Panc1 (cell line): ENCODE results near the gene ONECUT1. TPM values are rescaled to one million over a fixed set of nuclear protein-coding genes. Genes with fewer than 3 reads are reported as not detected.

Source experiments
- ATAC-seq: fragments of 200-7000 bp; cut with Tn5 transposase; 2 replicates; pipeline ENCODE4 v1.9.1; 2020; ENCODE audit warnings: mild to moderate bottlenecking, moderate library complexity
- BruUV-seq: library from RNA; stranded (reverse); fragments of 400-500 nt; replicated peaks from 2 replicates; lab custom pipeline; 2021; lab: Mats Ljungman, UMichigan
- CTCF ChIA-PET: fragments of 300-600 bp; sonication (Branson Sonifier 250); formaldehyde crosslinking; loops from one replicate; lab custom pipeline; 2022; ENCODE audit warnings: antibody characterized with exemption; lab: Charles Lee
- POLR2A ChIA-PET: fragments of 300-600 bp; sonication (Branson Sonifier 250); formaldehyde crosslinking; loops from one replicate; lab custom pipeline; 2022; ENCODE audit warnings: antibody characterized with exemption; lab: Charles Lee
- DNase-seq: peaks from one replicate; pipeline ENCODE4 v3.0.0-alpha.2; 2010; ENCODE audit warnings: low read depth, low spot score
- H3K27ac ChIP-seq: 2 replicates; pipeline ENCODE4 v1.5.1; 2011; ENCODE audit warnings: mild to moderate bottlenecking, low read length, inconsistent platforms
- H3K27me3 ChIP-seq: fragments of 200-500 bp; sonication (Bioruptor generic); 2 replicates; pipeline ENCODE4 v1.6.0; 2014; ENCODE audit warnings: low read length, inconsistent platforms; ENCODE audit not compliant: control insufficient read depth, insufficient read depth
- H3K36me3 ChIP-seq: fragments of 200-500 bp; sonication (Bioruptor generic); 2 replicates; pipeline ENCODE4 v1.5.1; 2014; ENCODE audit warnings: inconsistent platforms, mild to moderate bottlenecking, low read length, moderate library complexity; ENCODE audit not compliant: control insufficient read depth, insufficient read depth
- H3K4me1 ChIP-seq: 2 replicates; pipeline ENCODE4 v1.5.1; 2011; ENCODE audit warnings: inconsistent platforms, mild to moderate bottlenecking, low read length, moderate library complexity; ENCODE audit not compliant: control insufficient read depth, insufficient read depth
- H3K4me3 ChIP-seq, 2 experiments: 2 replicates each; pipeline ENCODE4 v1.5.1; 2011 to 2012; ENCODE audit warnings: low read depth in 2 of 2, low read length in 2 of 2, mild to moderate bottlenecking in 2 of 2, inconsistent platforms in 1 of 2, moderate library complexity in 1 of 2
- H3K9me3 ChIP-seq: fragments of 200-500 bp; sonication (Bioruptor generic); 2 replicates; pipeline ENCODE4 v1.5.1; 2014; ENCODE audit warnings: low read depth, mild to moderate bottlenecking, inconsistent platforms, low read length, moderate library complexity; ENCODE audit not compliant: control insufficient read depth, insufficient read depth
- POLR2AphosphoS5 ChIP-seq: IDR thresholded peaks from 2 replicates; pipeline ENCODE4 v1.6.1; 2012; ENCODE audit warnings: mild to moderate bottlenecking, low read depth, low read length, moderate library complexity
- SIN3A ChIP-seq: IDR thresholded peaks from 2 replicates; pipeline ENCODE4 v1.6.1; 2012; ENCODE audit warnings: low read depth, mild to moderate bottlenecking, low read length, moderate library complexity, borderline replicate concordance; ENCODE audit not compliant: insufficient read depth
- TCF7L2 ChIP-seq: IDR thresholded peaks from 2 replicates; pipeline ENCODE4 v1.6.1; 2011; ENCODE audit warnings: mild to moderate bottlenecking, low read depth, low read length, inconsistent platforms
- in situ Hi-C: cut with HindIII; loops from 2 replicates; pipeline ENCODE4 v1.10.0; 2016; ENCODE audit warnings: low sequenced_read_pairs, low pct_unique_long_range_greater_than_20kb
- intact Hi-C: fragments of 100-400 bp; cut with micrococcal nuclease; formaldehyde crosslinking; loops from one replicate; pipeline ENCODE4 v1.10.0; 2022; ENCODE audit not compliant: unreplicated experiment
- total RNA-seq: library from RNA; stranded (reverse); gene quantifications from one replicate; pipeline ENCODE4 v1.2.1, GENCODE V29; 2021; ENCODE audit not compliant: unreplicated experiment
- TF ChIP-seq, protein P1 (sequence below), 2 experiments: IDR thresholded peaks; 2 replicates each; pipeline ENCODE4 v1.6.1; 2011 to 2012; ENCODE audit warnings: low read depth in 2 of 2, control low read depth in 1 of 2, low read length in 1 of 2, mild to moderate bottlenecking in 1 of 2, moderate library complexity in 1 of 2; ENCODE audit not compliant: insufficient read depth in 1 of 2
- TF ChIP-seq, protein P2 (sequence below): fragments of 450-650 bp; IDR thresholded peaks from 2 replicates; pipeline ENCODE4 v1.5.1; 2017; ENCODE audit warnings: mild to moderate bottlenecking

ONECUT1 gene
- total RNA-seq, 1 experiment from 2014 or later = 0.18 TPM

DNA sequence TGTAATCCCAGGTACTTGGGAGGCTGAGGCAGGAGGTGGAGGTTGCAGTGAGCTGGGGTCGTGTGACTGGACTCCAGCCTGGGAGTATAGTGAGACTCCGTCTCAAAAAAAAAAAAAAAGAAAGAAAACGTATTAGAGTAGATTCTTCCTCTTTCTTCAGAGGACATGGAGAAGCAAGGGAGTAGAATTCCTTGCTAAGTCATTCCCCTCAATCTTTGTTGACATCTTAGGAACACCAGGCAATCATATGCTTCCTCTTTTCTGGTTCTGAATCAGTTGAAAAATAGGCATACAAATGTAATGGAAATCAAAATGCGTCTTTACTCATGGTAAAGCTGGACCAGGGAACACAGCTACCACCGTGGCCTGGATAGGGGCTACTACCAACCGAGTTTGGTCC lies 72.7 kb downstream of the ONECUT1 start:
- Histone ChIP-seq H3K36me3 (no peaks in the 10 kb centered on the region), H3K27me3 (no peaks in the 10 kb centered on the region), H3K27ac (no peak overlapping the region), H3K4me1 (no peaks in the 10 kb centered on the region), H3K9me3 (no peaks in the 10 kb centered on the region), H3K4me3 (no peak overlapping the region)
- no TSS peak for BruUV-seq
- in situ Hi-C loops (no loop called here), intact Hi-C loops (no loop called here)
- ChIA-PET POLR2A (no interaction called here), CTCF (no interaction called here)
- ATAC-seq = no peak
- no peak for DNase-seq
- no peak for TF ChIP-seq TCF7L2
- no peak for TF ChIP-seq POLR2AphosphoS5
- TF ChIP-seq, protein P1, sequence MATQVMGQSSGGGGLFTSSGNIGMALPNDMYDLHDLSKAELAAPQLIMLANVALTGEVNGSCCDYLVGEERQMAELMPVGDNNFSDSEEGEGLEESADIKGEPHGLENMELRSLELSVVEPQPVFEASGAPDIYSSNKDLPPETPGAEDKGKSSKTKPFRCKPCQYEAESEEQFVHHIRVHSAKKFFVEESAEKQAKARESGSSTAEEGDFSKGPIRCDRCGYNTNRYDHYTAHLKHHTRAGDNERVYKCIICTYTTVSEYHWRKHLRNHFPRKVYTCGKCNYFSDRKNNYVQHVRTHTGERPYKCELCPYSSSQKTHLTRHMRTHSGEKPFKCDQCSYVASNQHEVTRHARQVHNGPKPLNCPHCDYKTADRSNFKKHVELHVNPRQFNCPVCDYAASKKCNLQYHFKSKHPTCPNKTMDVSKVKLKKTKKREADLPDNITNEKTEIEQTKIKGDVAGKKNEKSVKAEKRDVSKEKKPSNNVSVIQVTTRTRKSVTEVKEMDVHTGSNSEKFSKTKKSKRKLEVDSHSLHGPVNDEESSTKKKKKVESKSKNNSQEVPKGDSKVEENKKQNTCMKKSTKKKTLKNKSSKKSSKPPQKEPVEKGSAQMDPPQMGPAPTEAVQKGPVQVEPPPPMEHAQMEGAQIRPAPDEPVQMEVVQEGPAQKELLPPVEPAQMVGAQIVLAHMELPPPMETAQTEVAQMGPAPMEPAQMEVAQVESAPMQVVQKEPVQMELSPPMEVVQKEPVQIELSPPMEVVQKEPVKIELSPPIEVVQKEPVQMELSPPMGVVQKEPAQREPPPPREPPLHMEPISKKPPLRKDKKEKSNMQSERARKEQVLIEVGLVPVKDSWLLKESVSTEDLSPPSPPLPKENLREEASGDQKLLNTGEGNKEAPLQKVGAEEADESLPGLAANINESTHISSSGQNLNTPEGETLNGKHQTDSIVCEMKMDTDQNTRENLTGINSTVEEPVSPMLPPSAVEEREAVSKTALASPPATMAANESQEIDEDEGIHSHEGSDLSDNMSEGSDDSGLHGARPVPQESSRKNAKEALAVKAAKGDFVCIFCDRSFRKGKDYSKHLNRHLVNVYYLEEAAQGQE (IDR thresholded peaks at IDR 0.05; ENCODE audit: insufficient read depth in 1 of 2, low read depth in 2 of 2, low read length in 1 of 2) = no peak
- TF ChIP-seq SIN3A = no peak
- TF ChIP-seq, protein P2, sequence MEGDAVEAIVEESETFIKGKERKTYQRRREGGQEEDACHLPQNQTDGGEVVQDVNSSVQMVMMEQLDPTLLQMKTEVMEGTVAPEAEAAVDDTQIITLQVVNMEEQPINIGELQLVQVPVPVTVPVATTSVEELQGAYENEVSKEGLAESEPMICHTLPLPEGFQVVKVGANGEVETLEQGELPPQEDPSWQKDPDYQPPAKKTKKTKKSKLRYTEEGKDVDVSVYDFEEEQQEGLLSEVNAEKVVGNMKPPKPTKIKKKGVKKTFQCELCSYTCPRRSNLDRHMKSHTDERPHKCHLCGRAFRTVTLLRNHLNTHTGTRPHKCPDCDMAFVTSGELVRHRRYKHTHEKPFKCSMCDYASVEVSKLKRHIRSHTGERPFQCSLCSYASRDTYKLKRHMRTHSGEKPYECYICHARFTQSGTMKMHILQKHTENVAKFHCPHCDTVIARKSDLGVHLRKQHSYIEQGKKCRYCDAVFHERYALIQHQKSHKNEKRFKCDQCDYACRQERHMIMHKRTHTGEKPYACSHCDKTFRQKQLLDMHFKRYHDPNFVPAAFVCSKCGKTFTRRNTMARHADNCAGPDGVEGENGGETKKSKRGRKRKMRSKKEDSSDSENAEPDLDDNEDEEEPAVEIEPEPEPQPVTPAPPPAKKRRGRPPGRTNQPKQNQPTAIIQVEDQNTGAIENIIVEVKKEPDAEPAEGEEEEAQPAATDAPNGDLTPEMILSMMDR = no peak

DNA sequence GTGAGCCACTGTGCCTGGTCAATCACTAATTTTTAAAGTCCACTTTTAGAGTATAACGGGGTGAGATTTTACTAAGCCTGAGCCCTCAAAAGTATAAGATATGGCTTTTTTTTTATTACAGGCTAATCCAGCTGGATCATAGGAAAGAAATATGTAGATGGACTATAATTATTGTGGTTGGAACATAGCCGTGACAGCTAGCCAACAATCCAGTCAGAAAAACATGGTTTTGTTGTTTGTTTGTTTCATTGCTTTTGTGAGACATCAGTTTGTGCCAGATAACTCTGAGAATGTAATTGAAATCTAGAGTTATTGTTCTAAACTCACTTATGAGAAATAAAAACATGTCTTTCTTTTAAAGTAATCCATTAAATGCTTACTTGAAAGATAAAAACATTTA lies 73.6 kb downstream of the ONECUT1 start:
- Histone ChIP-seq H3K27me3 (no peaks in the 10 kb centered on the region), H3K9me3 (no peaks in the 10 kb centered on the region), H3K4me3 (no peak overlapping the region), H3K27ac (no peak overlapping the region), H3K4me1 (no peaks in the 10 kb centered on the region), H3K36me3 (no peaks in the 10 kb centered on the region)
- DNase-seq (no peak), ATAC-seq (no peak)
- intact Hi-C loops = no loop called here
- no TSS peak for BruUV-seq
- in situ Hi-C loops = no loop called here
- ChIA-PET CTCF (no interaction called here), POLR2A (no interaction called here)
- TF ChIP-seq POLR2AphosphoS5 = no peak
- TF ChIP-seq SIN3A = no peak
- no peak for TF ChIP-seq TCF7L2
- TF ChIP-seq, protein P2 = no peak
- TF ChIP-seq, protein P1 (IDR thresholded peaks at IDR 0.05; ENCODE audit: insufficient read depth in 1 of 2, low read depth in 2 of 2, low read length in 1 of 2) = no peak
